ENCODE measurements around the gene TNS1.

The TNS1 gene

DNA sequence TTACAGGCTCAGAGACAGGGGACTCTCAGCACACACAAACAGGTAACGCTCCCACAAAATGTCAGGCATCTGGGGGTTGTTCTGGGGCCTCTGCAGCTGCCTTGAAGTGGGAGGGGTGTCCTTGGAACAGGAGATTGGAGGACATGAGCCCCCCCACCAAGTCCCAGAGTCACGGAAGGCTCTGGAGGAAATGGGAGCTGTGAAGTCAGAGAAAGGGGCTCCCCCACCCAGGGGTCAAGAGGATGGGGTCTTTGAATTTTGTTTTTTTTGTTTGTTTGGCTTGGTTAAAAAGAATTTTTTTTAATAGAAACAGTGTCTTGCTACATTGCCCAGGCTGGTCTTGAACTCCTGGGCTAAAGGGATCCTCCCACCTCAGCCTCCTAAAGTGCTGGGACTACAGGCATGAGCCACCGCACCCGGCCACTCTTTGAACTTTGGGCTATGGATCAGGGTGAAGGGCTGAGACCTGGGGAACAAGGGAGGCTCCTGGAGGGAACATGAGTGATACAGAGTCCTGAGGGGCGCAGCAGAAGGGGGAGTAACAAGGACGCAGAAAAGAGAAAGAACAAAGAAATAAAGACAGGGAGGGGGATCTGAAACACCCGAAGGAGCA is 46.8 kb downstream of the TNS1 start:
- no peak for DNase-seq

DNA sequence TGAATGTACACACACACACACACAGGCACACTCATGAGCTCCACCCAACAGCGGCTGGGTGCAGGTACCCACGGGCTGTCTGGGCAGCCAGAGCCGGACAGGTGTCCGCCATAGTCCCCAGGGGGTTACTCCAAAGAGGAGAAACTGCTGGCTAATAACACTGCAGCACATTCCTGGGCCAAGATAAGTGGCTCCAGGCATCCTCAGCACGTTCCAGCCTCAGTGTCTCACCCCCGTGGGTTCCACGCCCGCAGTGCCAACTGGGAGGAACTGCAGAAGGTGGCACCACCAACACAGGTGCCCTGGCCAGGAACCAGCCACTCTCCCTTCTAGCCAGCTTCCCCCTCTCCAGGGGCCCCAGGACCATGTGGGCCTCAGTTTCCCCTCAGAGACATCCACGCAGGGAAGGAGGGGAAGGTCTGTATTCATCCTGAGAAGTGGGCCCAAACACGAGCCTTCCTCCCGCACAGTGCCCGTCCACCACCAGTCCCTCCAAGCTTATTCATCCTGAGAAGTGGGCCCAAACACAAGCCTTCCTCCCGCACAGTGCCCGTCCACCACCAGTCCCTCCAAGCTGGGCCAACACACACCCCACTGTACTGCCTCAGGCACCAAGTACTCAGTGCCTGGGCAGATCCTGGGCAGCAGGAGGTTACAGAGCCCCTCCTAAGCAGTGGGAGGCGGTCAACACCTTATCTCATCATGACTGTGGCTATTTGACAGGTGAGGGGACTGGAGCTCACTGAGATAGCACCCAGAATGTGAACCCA is 47.6 kb downstream of the TNS1 start:
- no peak for DNase-seq

DNA sequence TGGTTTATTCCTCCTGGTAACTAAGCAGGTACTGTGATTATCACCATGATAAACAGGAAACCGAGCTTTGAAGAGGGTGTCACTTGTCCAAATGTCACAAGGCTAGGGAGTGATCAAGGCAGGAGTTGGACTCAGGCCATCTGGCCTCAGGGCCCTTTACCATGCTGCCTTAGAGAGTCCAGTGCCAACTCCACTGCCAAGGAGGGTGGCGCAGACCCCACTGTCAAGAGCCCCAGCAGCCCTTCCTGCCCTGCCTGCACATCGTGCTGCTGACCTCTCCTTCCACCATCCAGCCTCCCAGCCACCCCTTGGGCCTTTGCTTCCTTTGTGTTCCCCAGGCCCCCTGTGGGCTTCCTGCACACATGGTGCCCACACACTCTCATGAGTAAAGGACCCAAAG is 48.3 kb downstream of the TNS1 start:
- DNase-seq: no peak

DNA sequence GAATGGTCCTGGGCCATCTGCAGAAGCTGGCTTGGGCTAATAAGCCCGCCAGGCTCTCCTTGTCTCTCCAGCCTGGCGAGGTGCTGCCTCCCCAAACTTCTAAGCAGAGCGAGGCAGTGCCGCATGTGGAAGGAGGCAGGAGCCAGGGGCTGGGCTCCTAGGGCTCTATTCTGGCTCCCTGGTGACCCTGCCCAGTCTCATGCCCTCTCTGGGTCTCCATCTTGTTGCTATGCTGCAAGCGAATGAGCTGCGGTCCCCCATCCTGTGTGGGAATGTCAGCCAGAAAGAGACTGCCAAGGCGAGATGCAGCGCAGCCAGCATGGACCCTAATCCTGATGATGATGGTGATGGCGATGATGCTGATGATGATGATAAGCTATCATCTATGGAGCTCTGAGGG is 48.7 kb downstream of the TNS1 start:
- DNase-seq: no peak

DNA sequence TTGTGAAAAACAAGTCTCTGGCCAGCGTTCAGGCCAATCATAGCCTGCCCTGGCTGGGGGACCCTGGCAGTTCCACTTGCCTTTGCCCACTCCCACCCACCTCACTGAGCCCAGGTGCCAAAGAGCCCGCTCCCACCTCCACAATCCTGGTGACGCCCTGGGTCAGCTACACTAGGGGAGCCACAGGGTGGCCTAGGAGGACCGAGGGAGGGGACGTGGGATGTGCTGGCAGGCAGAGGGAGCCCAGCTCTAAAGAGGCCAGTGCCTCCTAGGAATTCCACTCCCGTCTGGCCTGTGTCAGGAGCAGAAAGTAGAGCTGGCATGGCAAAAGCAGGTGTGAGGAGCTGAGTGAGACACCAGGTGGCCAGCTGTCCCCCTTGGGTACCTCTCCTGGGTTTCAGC is 49.3 kb downstream of the TNS1 start:
- DNase-seq: no peak

DNA sequence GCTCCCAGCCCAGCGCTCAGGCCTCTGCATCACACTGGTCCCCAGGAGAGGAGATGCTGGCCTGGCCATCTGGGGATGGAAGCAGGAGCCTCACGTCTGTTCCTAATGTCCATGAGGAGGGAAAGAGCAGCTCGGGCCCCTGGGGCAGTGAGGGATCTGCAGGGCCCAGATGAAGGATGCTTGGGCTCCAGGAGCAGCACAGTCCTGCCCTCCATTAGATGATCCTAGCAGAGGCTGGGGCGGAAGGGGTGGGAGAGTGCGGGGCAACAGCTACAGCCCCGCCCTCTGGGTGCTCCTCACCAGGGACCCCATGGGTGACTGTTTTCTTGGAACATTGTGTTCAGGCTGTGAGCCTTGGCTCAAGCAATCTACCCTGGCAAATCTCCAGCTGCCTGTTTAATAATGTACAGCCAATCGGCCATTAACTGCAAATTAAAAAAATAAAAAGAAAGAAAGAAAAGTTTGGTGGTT is 49.7 kb downstream of the TNS1 start:
- DNase-seq: no peak

DNA sequence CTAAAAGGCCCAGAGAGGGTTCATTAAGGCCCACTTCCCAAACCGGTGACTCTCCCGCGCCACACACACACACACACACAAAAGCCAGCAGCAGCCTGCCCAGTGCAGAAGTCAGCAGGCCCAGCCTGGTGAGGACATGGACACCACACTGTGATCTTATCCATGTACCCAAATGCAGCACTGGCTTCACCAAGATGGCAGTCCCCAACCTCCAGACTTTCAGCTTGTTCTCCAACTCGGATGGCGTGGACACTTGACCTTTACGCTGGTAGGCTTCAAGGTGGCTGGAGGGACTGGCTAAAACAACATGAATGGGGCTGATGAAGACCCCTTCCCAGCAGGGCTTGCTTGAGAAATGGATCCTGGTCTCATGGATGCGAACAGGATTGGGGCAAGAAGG is 50.4 kb downstream of the TNS1 start:
- DNase-seq: no peak

DNA sequence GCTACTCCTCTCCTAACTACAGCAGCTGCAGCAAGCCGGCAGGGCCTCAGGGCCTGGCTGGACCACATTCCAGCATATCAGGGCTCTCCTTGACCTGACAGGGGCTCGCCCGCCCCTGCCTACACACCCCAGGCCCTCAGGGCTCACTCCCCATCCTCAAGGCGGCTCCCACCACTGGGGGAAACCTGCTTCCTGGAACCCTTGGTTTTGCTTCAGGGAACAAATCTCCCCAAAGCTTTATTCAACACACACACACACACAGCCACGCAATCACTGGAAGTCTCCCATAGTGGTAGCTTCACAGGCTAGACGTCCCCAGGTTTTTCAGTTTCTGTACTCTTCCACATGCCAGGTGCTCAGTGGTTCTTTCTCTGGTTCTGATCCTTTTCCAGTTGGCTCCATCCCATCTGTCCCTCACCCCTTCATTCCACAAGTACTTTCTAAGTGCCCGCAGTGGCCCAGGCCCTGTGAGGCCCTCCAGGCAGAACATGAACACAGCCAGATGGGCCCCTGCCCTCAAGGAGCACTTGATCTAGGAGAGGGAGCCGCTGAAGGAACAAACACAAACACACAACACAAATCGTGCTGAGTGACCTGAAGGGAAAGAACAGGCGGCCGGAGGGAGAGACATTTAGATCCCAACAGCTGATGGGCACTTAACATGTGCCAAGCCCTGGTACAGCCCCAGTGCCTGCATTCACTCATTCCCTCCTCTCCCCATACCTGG is 51.1 kb downstream of the TNS1 start:
- DNase-seq: no peak

DNA sequence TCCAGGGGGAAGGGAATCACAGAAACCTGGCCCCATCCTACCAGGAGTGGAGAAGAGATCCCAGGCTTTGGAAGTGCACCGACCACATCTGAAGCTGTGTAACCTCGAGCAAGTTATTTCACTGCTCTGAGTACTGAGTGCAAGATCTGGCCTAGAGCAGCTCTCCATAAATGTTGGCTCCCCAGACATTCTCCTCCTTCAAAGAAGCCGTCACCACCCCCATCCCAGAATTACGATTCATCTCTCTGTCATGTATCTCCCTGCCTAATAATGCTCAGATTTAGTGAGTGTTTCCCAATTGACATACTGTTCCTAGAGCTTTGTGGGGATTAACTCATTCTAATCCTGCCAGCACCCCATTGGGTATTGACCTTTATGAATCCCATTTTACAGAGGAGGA is 51.7 kb downstream of the TNS1 start:
- DNase-seq: no peak

DNA sequence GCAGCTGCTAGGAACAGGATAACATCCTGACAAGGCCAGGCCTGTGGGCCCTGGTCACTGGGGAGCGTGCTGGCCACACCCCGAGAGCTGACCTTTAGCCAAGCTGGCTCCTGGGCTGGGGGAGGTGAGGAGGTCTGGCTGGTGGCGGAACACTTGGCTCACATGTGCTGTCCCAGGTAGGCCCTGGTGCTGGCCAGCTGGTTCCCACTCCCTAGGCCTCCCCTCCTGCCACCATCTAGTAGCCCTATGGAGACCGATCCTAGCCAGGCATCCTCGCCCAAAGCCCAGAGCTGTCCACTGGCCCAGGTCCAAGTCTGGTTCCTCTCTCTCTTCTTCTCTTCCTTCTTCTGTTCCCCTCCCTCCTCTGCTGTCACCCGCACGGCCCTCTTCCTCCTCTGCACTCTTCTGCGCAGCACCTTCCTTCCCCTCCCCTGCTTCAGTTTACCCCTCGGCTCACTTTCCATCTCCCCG is 52.4 kb downstream of the TNS1 start:
- DNase-seq: no peak

DNA sequence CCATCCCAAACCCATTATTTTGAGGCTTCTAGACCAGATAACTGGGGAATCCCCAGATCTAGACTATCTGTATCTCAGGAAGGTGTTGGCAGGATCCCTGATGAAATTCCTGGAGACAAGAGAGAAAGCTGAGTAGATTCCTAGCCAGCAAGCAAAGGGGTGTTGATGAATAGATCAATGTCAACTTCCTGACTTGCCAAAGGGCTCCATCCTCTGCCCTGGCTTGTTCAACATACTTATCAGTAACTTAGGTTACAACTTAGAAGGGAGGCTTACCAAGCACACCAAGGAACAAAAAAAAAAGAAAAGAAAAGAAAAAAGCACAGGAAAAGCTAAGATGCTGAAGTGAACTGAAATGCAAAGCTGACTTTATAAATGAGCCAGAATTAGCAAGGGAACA is 53.3 kb downstream of the TNS1 start:
- DNase-seq: no peak

DNA sequence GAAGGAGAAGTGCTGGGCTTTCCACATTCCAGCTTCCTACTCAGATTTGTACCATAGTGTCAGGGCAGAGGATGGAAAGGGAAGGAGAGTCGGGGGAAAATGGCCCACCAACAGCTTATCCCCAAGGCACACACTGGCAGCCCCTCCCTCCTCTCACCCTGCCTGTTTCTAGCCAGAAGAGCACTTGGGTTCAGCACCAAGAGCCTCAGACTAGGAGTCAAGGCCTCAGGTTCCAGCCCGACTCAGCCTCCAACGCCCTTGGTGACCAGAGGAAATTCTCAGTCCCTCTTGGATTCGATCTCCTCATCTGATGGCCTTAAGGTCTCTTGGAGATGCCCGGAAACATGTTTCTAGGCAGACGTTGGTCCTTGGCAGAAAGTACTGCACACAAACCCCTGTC is 53.9 kb downstream of the TNS1 start:
- no peak for DNase-seq

DNA sequence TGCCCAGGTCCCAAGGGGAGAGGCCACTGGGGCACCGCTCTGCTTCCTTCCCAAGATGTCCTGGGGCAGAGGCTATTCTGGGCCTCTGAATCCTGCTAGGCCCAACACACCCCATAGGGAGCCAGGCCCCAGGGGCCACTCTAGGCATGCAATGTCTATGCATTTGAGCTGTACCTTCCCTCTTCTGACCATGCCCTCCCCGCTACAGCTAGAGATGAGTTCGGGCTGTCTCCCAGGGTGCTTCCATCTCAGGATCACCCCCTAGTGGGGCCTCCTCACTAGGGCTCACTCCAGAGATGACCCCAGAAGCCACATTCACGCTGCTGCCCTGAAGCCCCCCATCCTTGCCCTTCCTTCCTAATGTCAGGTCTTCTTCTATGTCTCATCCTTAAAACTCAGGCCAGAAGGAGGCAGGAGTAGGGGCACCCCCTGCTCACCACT is 54.4 kb downstream of the TNS1 start:
- DNase-seq: no peak

DNA sequence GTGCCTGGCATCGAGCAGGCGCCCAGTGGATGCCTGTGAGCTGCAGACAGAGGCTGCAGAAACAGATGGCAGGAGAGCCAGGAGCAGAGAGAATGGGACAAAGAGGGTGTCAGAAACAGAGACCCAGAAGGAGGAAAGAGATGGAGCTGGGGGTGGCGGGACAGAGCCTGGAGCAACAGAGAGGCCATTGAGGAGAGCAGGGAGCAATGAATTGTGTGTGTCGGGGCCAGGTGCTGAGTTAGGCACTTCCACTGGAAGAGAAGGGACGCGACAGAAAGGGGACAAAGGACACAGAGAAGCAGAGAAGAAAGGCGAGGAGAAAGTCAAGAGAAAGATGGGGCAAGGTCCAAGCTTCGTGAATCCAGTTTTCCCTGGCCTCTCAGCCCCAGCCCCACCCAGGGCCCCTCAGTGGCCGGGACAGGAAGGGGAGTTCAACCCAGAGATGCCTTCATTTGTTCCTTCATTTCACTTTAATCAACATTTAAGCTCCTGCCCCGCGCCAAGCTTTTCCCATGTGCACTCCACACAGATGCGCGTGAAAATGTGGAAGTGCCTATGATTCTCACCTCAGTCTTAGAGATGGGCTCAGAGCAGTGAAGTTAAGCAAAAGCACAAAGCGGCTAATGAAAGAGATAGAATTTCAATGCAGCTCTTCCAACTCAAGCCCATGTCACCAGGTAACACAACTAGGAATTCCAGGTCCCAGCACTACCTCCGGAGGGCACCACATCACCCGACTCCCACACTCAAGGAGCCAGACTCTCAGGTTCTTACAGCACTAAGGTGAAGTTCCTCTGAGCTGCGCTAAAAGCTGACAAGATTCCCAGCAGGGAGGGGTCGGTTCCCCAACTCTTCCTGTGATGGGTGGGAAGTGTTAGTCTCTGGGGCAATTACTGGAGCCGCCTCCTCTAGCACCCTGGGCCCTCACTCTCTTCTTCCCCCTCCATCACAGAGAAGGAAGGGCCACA is 55.1 kb downstream of the TNS1 start:
- no peak for DNase-seq

DNA sequence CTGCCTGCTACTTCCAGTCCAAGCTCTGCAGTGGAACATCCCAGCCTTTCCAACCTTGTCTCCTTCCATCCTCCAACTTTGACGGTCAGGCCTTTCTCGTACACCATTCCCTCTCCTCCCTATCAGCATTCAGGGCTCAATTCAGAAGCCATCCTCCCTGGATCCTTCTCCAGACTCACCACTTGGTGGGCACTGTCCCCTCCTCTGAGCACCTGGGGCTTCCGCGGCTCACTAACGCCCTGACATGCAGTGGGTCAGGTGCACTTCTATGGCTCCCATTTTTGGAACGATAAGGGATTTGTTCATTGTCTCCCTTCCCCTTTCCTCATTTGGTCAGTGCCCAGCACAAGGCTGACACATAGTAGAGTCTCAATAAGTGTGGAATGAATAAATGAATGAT is 56.7 kb downstream of the TNS1 start:
- no peak for DNase-seq

DNA sequence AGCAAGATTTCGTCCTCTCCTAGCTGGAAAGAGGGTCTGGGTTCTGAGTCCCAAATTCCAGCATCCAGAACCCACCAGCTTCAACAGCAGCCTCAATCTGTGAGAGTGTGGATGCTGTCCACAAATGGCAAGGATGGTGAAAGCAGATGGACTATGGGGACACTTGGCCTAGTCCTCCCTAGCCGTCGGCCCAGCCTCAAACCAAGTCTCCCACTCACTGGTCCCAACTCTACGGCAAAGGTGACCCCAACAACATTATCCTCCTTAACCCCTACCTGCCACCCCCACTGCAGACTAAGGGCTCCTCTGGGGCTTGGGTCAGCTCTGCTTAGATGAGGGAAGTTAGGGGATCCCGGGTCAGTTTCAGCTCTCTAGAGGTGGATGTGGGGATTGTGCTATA is 57.3 kb downstream of the TNS1 start:
- no peak for DNase-seq

DNA sequence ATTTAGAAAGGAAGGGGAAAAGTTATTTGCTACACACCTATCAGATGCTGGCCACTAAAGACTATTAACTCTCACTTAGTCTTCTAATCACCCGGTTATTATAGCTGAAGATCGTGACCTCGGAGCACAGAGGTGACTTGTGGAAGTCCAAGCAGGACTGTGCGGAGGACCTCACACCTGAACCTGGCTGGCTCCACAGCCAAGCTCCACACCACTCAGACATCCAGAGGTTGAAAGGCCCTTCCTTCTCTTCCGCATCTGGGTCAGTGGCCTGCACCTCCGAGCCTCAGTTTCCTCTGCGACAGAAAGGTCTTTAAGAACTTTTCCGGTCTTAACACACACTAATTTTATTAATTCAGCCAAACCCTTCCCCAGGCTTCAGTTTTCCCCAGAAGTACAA is 57.9 kb downstream of the TNS1 start:
- DNase-seq: no peak

DNA sequence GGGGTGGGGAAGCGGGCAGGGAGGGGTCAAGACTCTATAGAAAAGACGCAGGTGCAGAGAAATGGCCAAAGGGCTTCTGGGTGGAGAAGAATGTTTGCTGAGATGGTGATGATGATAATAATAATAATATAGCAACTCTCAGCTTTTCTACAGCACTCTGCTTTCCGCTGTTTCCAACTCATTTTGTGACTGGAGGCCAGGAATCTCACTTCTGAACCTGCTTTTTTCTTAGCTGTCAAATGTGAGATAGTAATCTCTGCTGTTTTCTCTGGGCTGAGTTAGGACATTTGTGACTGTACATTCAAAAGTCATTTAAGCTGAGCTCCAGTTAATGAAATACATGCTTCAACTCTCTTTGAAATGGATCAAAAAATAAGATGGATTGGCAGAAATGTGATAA is 58.4 kb downstream of the TNS1 start:
- DNase-seq: no peak

DNA sequence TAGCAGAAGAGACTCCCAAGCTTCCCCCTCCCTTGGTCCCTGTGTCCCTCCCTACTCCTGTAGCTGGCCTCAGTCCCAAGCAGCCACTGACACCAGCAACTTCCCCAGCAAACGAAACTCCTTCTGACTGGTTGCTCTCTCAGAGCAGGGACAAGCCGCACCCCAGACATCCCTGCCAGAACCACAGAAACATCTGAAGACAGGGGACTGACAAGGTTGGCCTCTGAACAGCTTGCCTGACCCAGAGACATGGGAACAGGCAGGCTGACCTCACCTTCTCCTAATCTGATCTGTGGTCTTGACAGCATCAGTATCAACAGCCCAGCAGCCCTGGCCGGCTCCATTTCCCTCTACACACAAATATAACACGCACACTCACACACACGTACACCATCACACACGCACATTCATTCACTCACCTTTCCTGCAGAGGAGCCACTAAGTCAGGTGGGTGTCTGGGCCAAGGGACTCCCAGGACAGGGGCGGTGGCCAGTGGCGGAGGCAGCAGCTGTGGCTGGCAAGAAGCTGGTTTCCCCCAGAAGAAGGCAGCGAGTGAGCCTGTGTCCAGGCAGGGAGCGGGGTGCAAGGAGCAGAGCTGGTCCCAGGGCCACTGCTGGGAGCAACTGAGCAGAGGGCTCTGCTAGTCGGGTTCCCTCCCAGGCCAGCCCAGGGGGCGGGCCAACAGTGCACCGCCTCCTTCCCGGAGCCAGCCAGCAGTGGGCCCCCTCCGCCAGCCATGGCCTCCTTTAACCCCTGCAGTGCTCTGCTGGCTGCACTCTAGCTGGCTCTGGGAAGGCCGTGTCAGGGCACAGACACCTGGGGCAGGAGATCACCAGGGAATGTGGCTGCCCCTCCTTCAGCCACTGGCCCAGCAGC is 59.1 kb downstream of the TNS1 start:
- DNase-seq: no peak

DNA sequence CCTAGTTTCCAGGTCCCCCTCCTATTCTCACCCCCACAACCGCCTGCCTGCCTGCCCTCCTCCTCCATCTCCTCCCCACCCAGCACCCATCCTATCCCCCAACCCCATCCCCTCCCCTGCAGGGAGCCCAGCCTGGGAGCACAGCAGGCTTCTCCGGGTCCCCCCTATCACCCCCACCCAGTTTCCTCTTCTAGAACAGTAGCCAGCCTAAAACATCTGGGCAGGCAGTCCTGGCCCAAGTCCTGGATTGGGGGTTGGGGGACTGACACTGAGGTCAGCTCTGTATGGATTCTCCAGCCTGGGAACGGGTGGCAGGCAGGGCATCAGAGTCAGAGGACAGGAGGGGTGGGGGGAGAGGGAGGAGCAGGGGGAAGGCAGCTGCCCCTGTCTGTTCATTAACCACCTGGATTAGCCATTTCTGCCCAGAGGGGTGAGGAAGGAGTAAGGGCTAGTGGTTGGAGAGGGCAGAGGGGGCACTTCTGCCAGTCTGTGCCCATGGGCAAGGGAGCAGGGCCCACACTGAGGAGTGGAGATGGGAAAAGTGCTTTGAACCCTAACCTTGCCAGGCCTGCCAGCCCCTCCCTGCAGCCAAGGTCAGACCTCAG is 60.0 kb downstream of the TNS1 start:
- no peak for DNase-seq
